H9 (cell line): ENCODE data around the gene MITF. TPM values are rescaled to one million over a fixed set of nuclear protein-coding genes. Genes with fewer than 3 reads are reported as not detected.

Source experiments
- DNase-seq: peaks from one replicate; pipeline ENCODE4 v3.0.0-alpha.2; 2017
- H2AFZ ChIP-seq: one replicate; pipeline ENCODE4 v1.6.1; 2013; ENCODE audit warnings: mild to moderate bottlenecking, low read length, control low read depth, moderate library complexity
- H2AK5ac ChIP-seq: 2 replicates; pipeline ENCODE4 v1.6.1; 2013; ENCODE audit warnings: low read length, control low read depth, mixed read lengths; ENCODE audit not compliant: insufficient read length
- H2BK120ac ChIP-seq: one replicate; pipeline ENCODE4 v1.6.1; 2013; ENCODE audit warnings: low read depth, mild to moderate bottlenecking, low read length, control low read depth, inconsistent platforms; ENCODE audit not compliant: poor library complexity, severe bottlenecking
- H2BK12ac ChIP-seq: 2 replicates; pipeline ENCODE4 v1.6.1; 2013; ENCODE audit warnings: low read length, control low read depth, mixed read lengths, low read depth; ENCODE audit not compliant: insufficient read length
- H2BK15ac ChIP-seq: 2 replicates; pipeline ENCODE4 v1.6.1; 2013; ENCODE audit warnings: low read depth, low read length, control low read depth
- H2BK20ac ChIP-seq: one replicate; pipeline ENCODE4 v1.6.1; 2013; ENCODE audit warnings: low read depth, mild to moderate bottlenecking, low read length, control low read depth, inconsistent platforms; ENCODE audit not compliant: poor library complexity, severe bottlenecking
- H2BK5ac ChIP-seq: 2 replicates; pipeline ENCODE4 v1.6.1; 2013; ENCODE audit warnings: low read length, control low read depth, mixed read lengths; ENCODE audit not compliant: insufficient read length
- H3K14ac ChIP-seq: 2 replicates; pipeline ENCODE4 v1.6.1; 2013; ENCODE audit warnings: low read length, control low read depth; ENCODE audit not compliant: insufficient read depth
- H3K18ac ChIP-seq: 2 replicates; pipeline ENCODE4 v1.6.1; 2013; ENCODE audit warnings: low read depth, mild to moderate bottlenecking, mixed read lengths, low read length, control low read depth; ENCODE audit not compliant: insufficient read length
- H3K23ac ChIP-seq: 2 replicates; pipeline ENCODE4 v1.6.1; 2013; ENCODE audit warnings: low read length, control low read depth, mixed read lengths, low read depth; ENCODE audit not compliant: insufficient read length
- H3K23me2 ChIP-seq: 2 replicates; pipeline ENCODE4 v1.6.1; 2013; ENCODE audit warnings: low read depth, mild to moderate bottlenecking, mixed read lengths, low read length, control low read depth; ENCODE audit not compliant: insufficient read length, poor library complexity, severe bottlenecking
- H3K27ac ChIP-seq: 2 replicates; pipeline ENCODE4 v1.5.1; 2013; ENCODE audit warnings: low read length, control low read depth, mixed read lengths, low read depth; ENCODE audit not compliant: insufficient read length
- H3K27me3 ChIP-seq: 2 replicates; pipeline ENCODE4 v1.6.1; 2013; ENCODE audit warnings: low read length, control low read depth, inconsistent platforms; ENCODE audit not compliant: insufficient read depth
- H3K4ac ChIP-seq: 2 replicates; pipeline ENCODE4 v1.6.1; 2013; ENCODE audit warnings: low read depth, mild to moderate bottlenecking, control low read depth, inconsistent platforms, low read length, moderate library complexity
- H3K4me1 ChIP-seq: 2 replicates; pipeline ENCODE4 v1.6.1; 2013; ENCODE audit warnings: low read length, control low read depth, inconsistent platforms; ENCODE audit not compliant: insufficient read depth
- H3K4me2 ChIP-seq: 2 replicates; pipeline ENCODE4 v1.6.1; 2013; ENCODE audit warnings: low read length, control low read depth, mixed read lengths; ENCODE audit not compliant: insufficient read length, insufficient read depth
- H3K56ac ChIP-seq: 2 replicates; pipeline ENCODE4 v1.6.1; 2013; ENCODE audit warnings: low read depth, mild to moderate bottlenecking, mixed read lengths, low read length, control low read depth; ENCODE audit not compliant: insufficient read length
- H3K79me1 ChIP-seq: 2 replicates; pipeline ENCODE4 v1.6.1; 2013; ENCODE audit warnings: low read depth, mild to moderate bottlenecking, moderate library complexity, low read length, control low read depth, inconsistent platforms; ENCODE audit not compliant: insufficient read depth, poor library complexity, severe bottlenecking
- H3K79me2 ChIP-seq: 2 replicates; pipeline ENCODE4 v1.6.1; 2013; ENCODE audit warnings: low read length, control low read depth, inconsistent platforms; ENCODE audit not compliant: insufficient read depth
- H3K9ac ChIP-seq: 2 replicates; pipeline ENCODE4 v1.6.1; 2013; ENCODE audit warnings: low read length, control low read depth, mixed read lengths; ENCODE audit not compliant: insufficient read length; ENCODE audit errors: extremely low read depth
- H3K9me3 ChIP-seq: one replicate; pipeline ENCODE4 v1.6.1; 2013; ENCODE audit warnings: low read depth, low read length, inconsistent platforms; ENCODE audit not compliant: control insufficient read depth
- H3T11ph ChIP-seq: one replicate; pipeline ENCODE4 v1.6.1; 2013; ENCODE audit warnings: mild to moderate bottlenecking, low read length, control low read depth, inconsistent platforms
- H4K20me1 ChIP-seq: one replicate; pipeline ENCODE4 v1.6.1; 2013; ENCODE audit not compliant: control insufficient read depth, insufficient read length, insufficient read depth
- H4K5ac ChIP-seq: 2 replicates; pipeline ENCODE4 v1.6.1; 2013; ENCODE audit warnings: low read depth, mild to moderate bottlenecking, mixed read lengths, low read length, control low read depth; ENCODE audit not compliant: insufficient read length
- H4K8ac ChIP-seq: replicated peaks from 2 replicates; pipeline ENCODE4 v1.6.1; 2013; ENCODE audit warnings: low read length, control low read depth, mixed read lengths, low read depth; ENCODE audit not compliant: insufficient read length
- H4K91ac ChIP-seq: 2 replicates; pipeline ENCODE4 v1.6.1; 2013; ENCODE audit warnings: low read depth, mild to moderate bottlenecking, moderate library complexity, mixed read lengths, low read length, control low read depth; ENCODE audit not compliant: insufficient read length
- H3K27ac Mint-ChIP-seq, 3 experiments: 2 replicates in 2 of 3; 3 replicates in 1 of 3; pipeline ENCODE4 v1.8.0; 2020 to 2021; ENCODE audit warnings: mixed read lengths in 3 of 3, mild to moderate bottlenecking in 1 of 3, moderate library complexity in 1 of 3
- H3K27me3 Mint-ChIP-seq: 2 replicates; pipeline ENCODE4 v1.8.0; 2021; ENCODE audit warnings: low read depth, mild to moderate bottlenecking, moderate library complexity, mixed read lengths
- H3K36me3 Mint-ChIP-seq, 3 experiments: 2 replicates in 2 of 3; 3 replicates in 1 of 3; pipeline ENCODE4 v1.8.0; 2020 to 2021; ENCODE audit warnings: low read depth in 3 of 3, mixed read lengths in 3 of 3; ENCODE audit not compliant: insufficient read depth in 1 of 3
- H3K4me1 Mint-ChIP-seq, 2 experiments: 2 replicates each; pipeline ENCODE4 v1.8.0; 2020; ENCODE audit warnings: mixed read lengths in 2 of 2
- H3K4me3 Mint-ChIP-seq, 2 experiments: 2 replicates in 1 of 2; 3 replicates in 1 of 2; pipeline ENCODE4 v1.8.0; 2020 to 2021; ENCODE audit warnings: mild to moderate bottlenecking in 2 of 2, mixed read lengths in 2 of 2, moderate library complexity in 1 of 2
- H3K9me3 Mint-ChIP-seq, 2 experiments: 2 replicates in 1 of 2; 3 replicates in 1 of 2; pipeline ENCODE4 v1.8.0; 2020; ENCODE audit warnings: mild to moderate bottlenecking in 2 of 2, mixed read lengths in 2 of 2, moderate library complexity in 1 of 2
- CTCF ChIP-seq: fragments of 200-600 bp; sonication (generic); conservative IDR thresholded peaks from 3 replicates; pipeline ENCODE4 v1.8.0; 2021; ENCODE audit warnings: antibody characterized with exemption, mild to moderate bottlenecking
- WGBS: extraction: QIAGEN DNeasy Blood & Tissue Kit; methylation state at CpG from one replicate; pipeline ENCODE4 v1.1.7; 2013; ENCODE audit warnings: missing lambda C conversion rate, low lambda C conversion rate, mixed read lengths; ENCODE audit not compliant: insufficient read length; ENCODE audit errors: extremely low coverage; 5-methylcytosine and 5-hydroxymethylcytosine counted together
- total RNA-seq: library from RNA; stranded (reverse); gene quantifications from 2 replicates; pipeline ENCODE4 v1.2.1, GENCODE V29; 2021

MITF gene
- total RNA-seq, 1 experiment from 2014 or later, result 0.81 TPM

GRCh38 chr3:69941037-69941436, 201.8 kb downstream of the MITF start:
- no peaks in the 10 kb centered on the region for H3K9me3 Mint-ChIP-seq
- Histone ChIP-seq H2BK15ac (no peak overlapping the region), H3K56ac (no peak overlapping the region), H4K8ac (no peak overlapping the region), H3K4ac (no peak overlapping the region), H2BK120ac (no peak overlapping the region), H3K9ac (no peak overlapping the region), H2AFZ (no peak overlapping the region), H4K5ac (no peak overlapping the region), H2BK20ac (no peak overlapping the region), H3K27me3 (no peaks in the 10 kb centered on the region), H2BK5ac (no peak overlapping the region), H3T11ph (no peak overlapping the region), H3K79me1 (no peaks in the 10 kb centered on the region), H3K4me2 (no peak overlapping the region), H2BK12ac (no peak overlapping the region), H3K23me2 (no peaks in the 10 kb centered on the region), H3K79me2 (no peaks in the 10 kb centered on the region), H3K27ac (no peak overlapping the region), H4K20me1 (no peaks in the 10 kb centered on the region), H3K4me1 (peaks cover 2% of the 10 kb centered on the region; the same call in 1 of the 2 replicates), H2AK5ac (no peak overlapping the region), H3K23ac (no peak overlapping the region), H3K18ac (no peak overlapping the region), H4K91ac (no peak overlapping the region), H3K14ac (no peak overlapping the region), H3K9me3 (no peaks in the 10 kb centered on the region)
- peaks cover 11 to 16% of the 10 kb centered on the region in 2 experiments for H3K4me1 Mint-ChIP-seq
- no peak overlapping the region for H3K27ac Mint-ChIP-seq
- DNase-seq, result no peak
- H3K27me3 Mint-ChIP-seq, result no peaks in the 10 kb centered on the region
- no CpG with 5 or more reads among the region's 3 CpGs for WGBS
- no peak overlapping the region for H3K4me3 Mint-ChIP-seq
- H3K36me3 Mint-ChIP-seq, result no peaks in the 10 kb centered on the region
- TF ChIP-seq CTCF, result no peak
